Upper lobe of right lung (tissue), 1 donor: ENCODE measurements around the gene GLI2. TPM values are rescaled to one million over a fixed set of nuclear protein-coding genes. Genes with fewer than 3 reads are reported as not detected.

Source experiments
- ATAC-seq: fragments of 200-7000 bp; cut with Tn5 transposase; one replicate; pipeline ENCODE4 v1.9.1; 2020; ENCODE audit warnings: mild to moderate bottlenecking, moderate library complexity
- DNase-seq: peaks from one replicate; pipeline ENCODE4 v3.0.0-alpha.2; 2020
- H3K27ac ChIP-seq: fragments of 200-600 bp; one replicate; pipeline ENCODE4 v1.8.0; 2022
- H3K27me3 ChIP-seq: fragments of 200-600 bp; one replicate; pipeline ENCODE4 v1.8.0; 2022; ENCODE audit warnings: mild to moderate bottlenecking
- H3K36me3 ChIP-seq: fragments of 200-600 bp; one replicate; pipeline ENCODE4 v1.8.0; 2022
- H3K4me1 ChIP-seq: fragments of 200-600 bp; one replicate; pipeline ENCODE4 v1.8.0; 2022
- H3K4me3 ChIP-seq: fragments of 200-600 bp; one replicate; pipeline ENCODE4 v1.8.0; 2022; ENCODE audit warnings: mild to moderate bottlenecking
- H3K9me3 ChIP-seq: fragments of 200-600 bp; one replicate; pipeline ENCODE4 v1.8.0; 2022
- CTCF ChIP-seq: fragments of 200-600 bp; IDR thresholded peaks from one replicate; pipeline ENCODE4 v1.8.0; 2022; ENCODE audit warnings: antibody characterized with exemption
- intact Hi-C: fragments of 100-400 bp; cut with DNase I; formaldehyde crosslinking; loops from one replicate; pipeline ENCODE4 v1.11.0; 2022
- total RNA-seq: library from RNA; stranded (reverse); fragmentation: NEBNext Ultra II Directional; extraction: Animal tissue kit (Norgen Biotek cat#: 25700); gene quantifications from one replicate; pipeline ENCODE4 v1.2.1, GENCODE V29; 2021
- donor health status: DM: no; HTN: yes; CAD: no; lungs with severe emphysema.

Gene GLI2
- total RNA-seq, 1 donor from 2014 or later = 4.7 TPM

GRCh38 chr2:120691410-120691809 is 44.3 kb upstream of the GLI2 start:
- H3K4me3 ChIP-seq = no peak overlapping the region

GRCh38 chr2:120692691-120693090 is 43.0 kb upstream of the GLI2 start:
- no peaks in the 10 kb centered on the region for H3K4me1 ChIP-seq
- H3K27ac ChIP-seq = no peak overlapping the region
- TF ChIP-seq CTCF = no peak
- H3K4me3 ChIP-seq = no peak overlapping the region
- no peak for DNase-seq
- H3K36me3 ChIP-seq = no peaks in the 10 kb centered on the region
- intact Hi-C loops = no loop called here
- ATAC-seq = no peak
- peaks cover 36% of the 10 kb centered on the region for H3K27me3 ChIP-seq
- no peaks in the 10 kb centered on the region for H3K9me3 ChIP-seq

More at GRCh38 chr2:120691410-120691809, 44.3 kb upstream of the GLI2 start:
- TF ChIP-seq CTCF = no peak
- no peak for DNase-seq
- H3K9me3 ChIP-seq = no peaks in the 10 kb centered on the region
- no peak overlapping the region for H3K27ac ChIP-seq
- no peaks in the 10 kb centered on the region for H3K4me1 ChIP-seq
- no peaks in the 10 kb centered on the region for H3K36me3 ChIP-seq
- intact Hi-C loops = no loop called here
- no peak for ATAC-seq
- H3K27me3 ChIP-seq = peaks cover 23% of the 10 kb centered on the region

- DNase-seq (no peak), ATAC-seq (no peak)
- TF ChIP-seq CTCF = no peak
- Histone ChIP-seq H3K27ac (no peak overlapping the region), H3K4me3 (no peak overlapping the region), H3K27me3 (peaks cover 39% of the 10 kb centered on the region), H3K36me3 (no peaks in the 10 kb centered on the region), H3K9me3 (no peaks in the 10 kb centered on the region), H3K4me1 (no peaks in the 10 kb centered on the region)
- intact Hi-C loops = no loop called here
Measured at GRCh38 chr2:120693121-120693520, 42.5 kb upstream of the GLI2 start.

GRCh38 chr2:120694034-120694433 is 41.6 kb upstream of the GLI2 start:
- Histone ChIP-seq H3K36me3 (no peaks in the 10 kb centered on the region), H3K9me3 (no peaks in the 10 kb centered on the region), H3K27ac (no peak overlapping the region), H3K27me3 (peaks cover 39% of the 10 kb centered on the region), H3K4me1 (no peaks in the 10 kb centered on the region), H3K4me3 (no peak overlapping the region)
- DNase-seq (no peak), ATAC-seq (no peak)
- intact Hi-C loops = no loop called here
- TF ChIP-seq CTCF = no peak

GRCh38 chr2:120697471-120697870 is 38.2 kb upstream of the GLI2 start:
- no peak for ATAC-seq
- H3K27me3 ChIP-seq = peaks cover 44% of the 10 kb centered on the region
- intact Hi-C loops = loop anchor here (2.0 kb wide), 1 partner anchor 383 kb away; no protein-coding TSS in a partner anchor

More at GRCh38 chr2:120697471-120697870, 38.2 kb upstream of the GLI2 start:
- Histone ChIP-seq H3K4me3 (no peak overlapping the region), H3K9me3 (no peaks in the 10 kb centered on the region), H3K4me1 (no peaks in the 10 kb centered on the region), H3K27ac (no peak overlapping the region), H3K36me3 (no peaks in the 10 kb centered on the region)
- no peak for DNase-seq
- no peak for TF ChIP-seq CTCF
